ENCODE measurements around the gene CDC20B. TPM values are rescaled to one million over a fixed set of nuclear protein-coding genes. Genes with fewer than 3 reads are reported as not detected.

The CDC20B gene
- total and polyA plus RNA-seq, 2 experiments from 2014 or later = 0.39 to 0.45 TPM

GRCh38 chr5:55134053-55134722 is 38.8 kb downstream of the CDC20B start:
- no peak for TF ChIP-seq CTCF (IDR thresholded peaks at IDR 0.05; ENCODE audit: low read depth, low read length)
- no peak overlapping the region for H3K4me3 ChIP-seq
- no peaks in the 10 kb centered on the region for H3K27me3 ChIP-seq
- H3K36me3 ChIP-seq = no peaks in the 10 kb centered on the region
- H3K27ac ChIP-seq = no peak overlapping the region
- DNase-seq (ENCODE audit: low read depth in 1 of 2, low spot score in 1 of 2) = no peak
- H3K4me1 ChIP-seq (ENCODE audit: low read depth) = no peaks in the 10 kb centered on the region
- no peaks in the 10 kb centered on the region for H3K9me3 ChIP-seq (ENCODE audit: low read depth)

- no peak for DNase-seq (ENCODE audit: low read depth in 1 of 2, low spot score in 1 of 2)
- Histone ChIP-seq H3K27me3 (no peaks in the 10 kb centered on the region), H3K36me3 (no peaks in the 10 kb centered on the region), H3K4me1 (ENCODE audit: low read depth) (no peaks in the 10 kb centered on the region), H3K4me3 (no peak overlapping the region), H3K27ac (no peak overlapping the region), H3K9me3 (ENCODE audit: low read depth) (no peaks in the 10 kb centered on the region)
- no peak for TF ChIP-seq CTCF (IDR thresholded peaks at IDR 0.05; ENCODE audit: low read depth, low read length)
Measured at GRCh38 chr5:55123365-55123764, 49.6 kb downstream of the CDC20B start.

- no peak for DNase-seq (ENCODE audit: low read depth in 1 of 2, low spot score in 1 of 2)
- Histone ChIP-seq H3K36me3 (no peaks in the 10 kb centered on the region), H3K9me3 (ENCODE audit: low read depth) (no peaks in the 10 kb centered on the region), H3K4me1 (ENCODE audit: low read depth) (peaks cover 4% of the 10 kb centered on the region), H3K27ac (no peak overlapping the region), H3K27me3 (no peaks in the 10 kb centered on the region), H3K4me3 (no peak overlapping the region)
- no peak for TF ChIP-seq CTCF (IDR thresholded peaks at IDR 0.05; ENCODE audit: low read depth, low read length)
Measured at GRCh38 chr5:55114061-55114460, 58.9 kb downstream of the CDC20B start.

GRCh38 chr5:55113327-55113726 is 59.6 kb downstream of the CDC20B start:
- DNase-seq (ENCODE audit: low read depth in 1 of 2, low spot score in 1 of 2) = no peak
- H3K4me1 ChIP-seq (ENCODE audit: low read depth) = peaks cover 4% of the 10 kb centered on the region

GRCh38 chr5:55110217-55110616 is 62.8 kb downstream of the CDC20B start:
- TF ChIP-seq CTCF (IDR thresholded peaks at IDR 0.05; ENCODE audit: low read depth, low read length) = no peak
- no peak overlapping the region for H3K4me3 ChIP-seq
- no peak for DNase-seq (ENCODE audit: low read depth in 1 of 2, low spot score in 1 of 2)
- H3K9me3 ChIP-seq (ENCODE audit: low read depth) = no peaks in the 10 kb centered on the region
- H3K36me3 ChIP-seq = no peaks in the 10 kb centered on the region
- H3K27me3 ChIP-seq = no peaks in the 10 kb centered on the region
- peaks cover 1% of the 10 kb centered on the region for H3K4me1 ChIP-seq (ENCODE audit: low read depth)
- no peak overlapping the region for H3K27ac ChIP-seq

More at GRCh38 chr5:55113327-55113726, 59.6 kb downstream of the CDC20B start:
- no peak overlapping the region for H3K4me3 ChIP-seq
- H3K36me3 ChIP-seq = no peaks in the 10 kb centered on the region
- no peaks in the 10 kb centered on the region for H3K27me3 ChIP-seq
- no peaks in the 10 kb centered on the region for H3K9me3 ChIP-seq (ENCODE audit: low read depth)
- H3K27ac ChIP-seq = no peak overlapping the region
- no peak for TF ChIP-seq CTCF (IDR thresholded peaks at IDR 0.05; ENCODE audit: low read depth, low read length)

All from cardiac muscle cell (in vitro differentiated cells and primary cell).